Measurements from ENCODE around the gene SH3BGRL2. TPM values are rescaled to one million over a fixed set of nuclear protein-coding genes. Genes with fewer than 3 reads are reported as not detected.

The SH3BGRL2 gene
- total RNA-seq, 1 donor = 2.2 TPM

DNA sequence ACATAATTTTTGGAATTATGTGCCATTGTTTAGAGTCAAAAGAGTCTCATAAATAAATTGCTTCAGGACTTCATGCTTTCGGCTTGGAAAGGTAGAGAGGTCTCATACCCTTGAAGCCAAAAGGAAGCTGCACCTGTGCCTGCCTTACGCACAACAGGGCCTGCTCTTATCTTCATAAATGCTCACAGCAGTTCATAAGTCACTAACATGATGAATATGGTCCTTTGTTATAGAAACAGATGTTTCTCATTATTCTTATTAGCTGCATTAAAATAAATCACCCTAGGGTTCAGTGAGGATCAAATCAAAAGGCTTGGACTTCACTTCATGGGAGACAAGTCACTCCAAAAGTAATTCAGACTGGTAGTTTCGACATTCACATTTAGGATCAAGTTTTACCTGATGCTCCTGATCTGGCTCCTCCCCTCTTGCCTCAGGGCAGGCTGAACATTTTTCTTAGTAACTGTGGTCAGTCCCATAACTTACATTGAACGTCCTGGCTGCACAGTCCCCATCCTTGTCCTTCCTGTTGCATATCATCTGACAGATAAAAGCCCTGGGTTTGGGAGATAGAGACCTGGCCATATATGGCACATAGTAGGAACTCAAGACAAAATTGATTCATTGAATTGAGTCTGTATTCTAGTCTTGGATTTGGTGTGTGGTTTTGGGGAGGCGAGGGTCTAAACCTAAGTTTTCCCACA lies 20.7 kb upstream of the SH3BGRL2 start:
- Histone ChIP-seq H3K36me3 (ENCODE audit: insufficient read depth, low read length) (no peaks in the 10 kb centered on the region), H3K4me1 (ENCODE audit: insufficient read depth, low read length) (peaks cover 6% of the 10 kb centered on the region), H3K9me3 (ENCODE audit: low read depth, low read length) (no peaks in the 10 kb centered on the region), H3K4me3 (ENCODE audit: insufficient read depth, low read length) (no peak overlapping the region), H3K4me2 (ENCODE audit: insufficient read depth, low read length) (no peak overlapping the region), H3K79me2 (ENCODE audit: insufficient read depth, low read length) (no peaks in the 10 kb centered on the region), H3K27ac (ENCODE audit: low read depth, low read length) (no peak overlapping the region), H2AFZ (ENCODE audit: low read length) (no peak overlapping the region), H4K20me1 (ENCODE audit: insufficient read depth, low read length) (no peaks in the 10 kb centered on the region), H3K27me3 (ENCODE audit: insufficient read depth, low read length) (no peaks in the 10 kb centered on the region)
- TF ChIP-seq CTCF (IDR thresholded peaks at IDR 0.05; ENCODE audit: extremely low read depth, low read depth, low read length) = no peak
- DNase-seq (ENCODE audit: insufficient read length, low spot score, missing footprints) = no peak

GRCh38 chr6:79612457-79612856 lies 18.7 kb upstream of the SH3BGRL2 start:
- no peaks in the 10 kb centered on the region for H3K36me3 ChIP-seq (ENCODE audit: insufficient read depth, low read length)
- no peaks in the 10 kb centered on the region for H3K9me3 ChIP-seq (ENCODE audit: low read depth, low read length)
- no peak overlapping the region for H3K4me2 ChIP-seq (ENCODE audit: insufficient read depth, low read length)
- H3K79me2 ChIP-seq (ENCODE audit: insufficient read depth, low read length) = no peaks in the 10 kb centered on the region
- no peaks in the 10 kb centered on the region for H3K4me1 ChIP-seq (ENCODE audit: insufficient read depth, low read length)
- TF ChIP-seq CTCF (IDR thresholded peaks at IDR 0.05; ENCODE audit: extremely low read depth, low read depth, low read length) = no peak
- H3K27ac ChIP-seq (ENCODE audit: low read depth, low read length) = no peak overlapping the region
- H3K4me3 ChIP-seq (ENCODE audit: insufficient read depth, low read length) = no peak overlapping the region
- DNase-seq (ENCODE audit: insufficient read length, low spot score, missing footprints) = no peak
- H2AFZ ChIP-seq (ENCODE audit: low read length) = no peak overlapping the region
- H4K20me1 ChIP-seq (ENCODE audit: insufficient read depth, low read length) = no peaks in the 10 kb centered on the region
- no peaks in the 10 kb centered on the region for H3K27me3 ChIP-seq (ENCODE audit: insufficient read depth, low read length)

GRCh38 chr6:79612918-79613317 lies 18.2 kb upstream of the SH3BGRL2 start:
- Histone ChIP-seq H3K4me2 (ENCODE audit: insufficient read depth, low read length) (no peak overlapping the region), H3K4me3 (ENCODE audit: insufficient read depth, low read length) (no peak overlapping the region), H3K36me3 (ENCODE audit: insufficient read depth, low read length) (no peaks in the 10 kb centered on the region), H2AFZ (ENCODE audit: low read length) (no peak overlapping the region), H3K4me1 (ENCODE audit: insufficient read depth, low read length) (no peaks in the 10 kb centered on the region), H3K9me3 (ENCODE audit: low read depth, low read length) (no peaks in the 10 kb centered on the region), H3K27me3 (ENCODE audit: insufficient read depth, low read length) (no peaks in the 10 kb centered on the region), H3K27ac (ENCODE audit: low read depth, low read length) (no peak overlapping the region), H3K79me2 (ENCODE audit: insufficient read depth, low read length) (no peaks in the 10 kb centered on the region), H4K20me1 (ENCODE audit: insufficient read depth, low read length) (no peaks in the 10 kb centered on the region)
- no peak for TF ChIP-seq CTCF (IDR thresholded peaks at IDR 0.05; ENCODE audit: extremely low read depth, low read depth, low read length)
- no peak for DNase-seq (ENCODE audit: insufficient read length, low spot score, missing footprints)

DNA sequence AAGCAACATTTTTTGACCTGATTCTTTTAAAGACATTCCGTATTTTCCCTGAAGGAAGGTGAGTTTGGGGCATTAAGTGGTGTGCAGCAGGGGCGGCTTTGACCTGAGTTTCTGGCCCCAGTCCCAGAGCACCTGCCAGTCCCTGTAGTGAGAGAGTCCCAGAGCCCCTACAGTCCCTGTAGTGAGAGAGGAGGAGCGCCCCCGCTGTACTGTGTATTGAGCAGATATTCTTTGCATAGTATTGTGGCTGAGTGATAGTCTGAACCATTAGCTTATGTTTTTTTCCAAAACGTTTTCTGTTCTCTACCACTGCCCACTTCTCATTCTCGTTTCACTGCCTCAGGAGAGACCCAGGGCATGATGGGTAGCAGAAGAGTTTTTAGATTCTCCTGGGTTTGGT lies 17.2 kb upstream of the SH3BGRL2 start:
- no peak for DNase-seq (ENCODE audit: insufficient read length, low spot score, missing footprints)
- Histone ChIP-seq H3K4me2 (ENCODE audit: insufficient read depth, low read length) (no peak overlapping the region), H3K27ac (ENCODE audit: low read depth, low read length) (no peak overlapping the region), H3K9me3 (ENCODE audit: low read depth, low read length) (no peaks in the 10 kb centered on the region), H3K36me3 (ENCODE audit: insufficient read depth, low read length) (no peaks in the 10 kb centered on the region), H3K4me3 (ENCODE audit: insufficient read depth, low read length) (no peak overlapping the region), H3K4me1 (ENCODE audit: insufficient read depth, low read length) (no peaks in the 10 kb centered on the region), H2AFZ (ENCODE audit: low read length) (no peak overlapping the region), H3K79me2 (ENCODE audit: insufficient read depth, low read length) (no peaks in the 10 kb centered on the region), H4K20me1 (ENCODE audit: insufficient read depth, low read length) (no peaks in the 10 kb centered on the region), H3K27me3 (ENCODE audit: insufficient read depth, low read length) (no peaks in the 10 kb centered on the region)
- no peak for TF ChIP-seq CTCF (IDR thresholded peaks at IDR 0.05; ENCODE audit: extremely low read depth, low read depth, low read length)

Measured in osteoblast (primary cell).